M059J (cell line): ENCODE measurements around the gene TMEM203. TPM values are rescaled to one million over a fixed set of nuclear protein-coding genes. Genes with fewer than 3 reads are reported as not detected.
A peak's percentile ranks its signal among the peaks of the same experiment; 100 is the strongest.
"Not testable (repeated sequence)": the region's sequence is repeated elsewhere in the genome, so short reads cannot be mapped to it uniquely, and the experiment has no call there.

Experiments used
- DNase-seq: peaks from one replicate; pipeline ENCODE4 v3.0.0-alpha.2; 2012; ENCODE audit warnings: low read depth
- total RNA-seq: library from RNA; depleted of rRNA; stranded (reverse); fragments of >200 nt; shearing (Covaris generic); gene quantifications from 2 replicates; pipeline ENCODE4 v1.2.3, GENCODE V29; 2014

The TMEM203 gene
- total RNA-seq, 1 experiment from 2014 or later, result 68.9 TPM

GRCh38 chr9:137242269-137243203 lies 37.1 kb upstream of the TMEM203 start:
- DNase-seq, result no peak

GRCh38 chr9:137241490-137242268 lies 36.2 kb upstream of the TMEM203 start:
- DNase-seq, result peak; percentile 58

- DNase-seq, result peak; percentile 100
These were observed 35.5 kb upstream of the TMEM203 start, which contains the start of gene TUBB4B for GRCh38 chr9:137240841-137241489. Gene TUBB4B (plus strand): TSS chr9:137241287. CDS start chr9:137241361, 74 bp downstream.

- DNase-seq, result peak; percentile 80
These were observed 34.9 kb upstream of the TMEM203 start for GRCh38 chr9:137240318-137240840.

GRCh38 chr9:137239541-137240200 lies 34.2 kb upstream of the TMEM203 start:
- DNase-seq, result not testable (repeated sequence)

- DNase-seq, result peak; percentile 45
These were observed 32.6 kb upstream of the TMEM203 start for GRCh38 chr9:137237759-137238726.

- no peak for DNase-seq
These were observed 31.5 kb upstream of the TMEM203 start for GRCh38 chr9:137236936-137237421.

GRCh38 chr9:137236238-137236935 lies 30.9 kb upstream of the TMEM203 start:
- peak; percentile 64 for DNase-seq

GRCh38 chr9:137235424-137236237 lies 30.2 kb upstream of the TMEM203 start:
- DNase-seq, result no peak

GRCh38 chr9:137234758-137235423 lies 29.4 kb upstream of the TMEM203 start:
- no peak for DNase-seq

GRCh38 chr9:137234055-137234697 lies 28.7 kb upstream of the TMEM203 start:
- DNase-seq, result no peak

GRCh38 chr9:137233143-137233980 lies 27.9 kb upstream of the TMEM203 start:
- DNase-seq, result no peak

- DNase-seq, result no peak
These were observed 27.1 kb upstream of the TMEM203 start for GRCh38 chr9:137232510-137232909.

GRCh38 chr9:137232101-137232500 lies 26.7 kb upstream of the TMEM203 start:
- no peak for DNase-seq

- no peak for DNase-seq
These were observed 26.1 kb upstream of the TMEM203 start for GRCh38 chr9:137231372-137232039.
